GM19395 (cell line): ENCODE results near the gene PGR.
"Not testable (repeated sequence)": the region's sequence is repeated elsewhere in the genome, so short reads cannot be mapped to it uniquely, and the experiment has no call there.

Experiments used
- ATAC-seq: cut with Tn5 transposase; IDR thresholded peaks from one replicate; pipeline ENCODE4 v1.9.1; 2021; ENCODE audit warnings: mild to moderate bottlenecking, moderate library complexity; ENCODE audit not compliant: unreplicated experiment

The PGR gene

DNA sequence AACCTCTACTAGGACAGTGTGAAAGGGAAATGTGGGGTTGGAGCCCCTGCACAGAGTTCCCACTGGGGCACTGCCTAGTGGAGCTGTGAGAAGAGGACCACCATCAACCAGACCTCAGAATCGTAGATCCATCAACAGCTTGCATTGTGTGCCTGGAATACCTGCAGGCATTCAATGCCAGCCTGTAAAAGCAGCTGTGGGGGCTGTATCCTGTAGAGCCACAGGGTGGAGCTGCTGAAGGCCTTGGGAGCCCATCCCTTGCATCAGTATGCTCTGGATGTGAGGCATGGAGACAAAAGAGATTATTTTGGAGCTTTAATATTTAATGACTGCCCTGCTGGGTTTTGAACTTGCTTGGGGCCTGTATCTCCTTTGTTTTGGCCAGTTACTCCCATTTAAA, 46.3 kb downstream of the PGR start:
- ATAC-seq: no peak

DNA sequence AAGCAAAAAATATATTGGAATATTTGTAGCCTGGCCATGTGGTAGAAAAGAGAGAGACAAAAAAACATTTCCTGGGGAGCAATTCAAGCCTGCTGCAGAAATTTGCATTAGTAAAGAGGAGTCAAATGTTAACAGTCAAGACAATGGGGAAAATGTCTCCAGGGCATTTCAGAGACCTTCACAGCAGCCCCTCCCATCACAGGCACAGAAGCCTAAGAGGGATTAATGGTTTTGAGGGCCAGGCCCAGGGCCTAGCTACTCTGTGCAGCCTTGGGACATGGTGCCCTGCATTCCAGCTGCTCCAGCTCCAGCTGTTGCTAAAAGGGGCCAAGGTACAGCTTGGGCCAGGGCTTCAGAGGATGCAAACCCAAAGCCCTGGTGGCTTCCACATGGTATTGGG, 46.8 kb downstream of the PGR start:
- ATAC-seq: no peak

DNA sequence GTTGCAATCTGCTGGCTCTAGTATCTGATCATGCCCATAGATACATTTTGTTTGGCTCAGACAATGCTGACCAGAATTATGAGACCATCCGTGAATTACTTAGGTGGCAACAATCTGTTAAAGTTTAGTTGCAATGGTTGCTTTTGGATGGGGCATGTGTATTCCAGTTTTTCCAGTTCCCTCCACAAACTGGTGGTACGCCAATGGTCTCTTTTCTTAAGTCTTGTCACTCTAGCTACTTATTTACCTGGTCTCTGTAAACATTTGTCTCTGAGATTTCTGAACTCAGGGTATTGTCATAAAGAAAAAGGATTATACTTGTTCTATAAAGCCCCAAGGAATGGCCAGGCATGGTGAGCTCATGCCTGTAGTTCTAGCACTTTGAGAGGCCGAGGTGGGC, 65.9 kb downstream of the PGR start:
- no peak for ATAC-seq

DNA sequence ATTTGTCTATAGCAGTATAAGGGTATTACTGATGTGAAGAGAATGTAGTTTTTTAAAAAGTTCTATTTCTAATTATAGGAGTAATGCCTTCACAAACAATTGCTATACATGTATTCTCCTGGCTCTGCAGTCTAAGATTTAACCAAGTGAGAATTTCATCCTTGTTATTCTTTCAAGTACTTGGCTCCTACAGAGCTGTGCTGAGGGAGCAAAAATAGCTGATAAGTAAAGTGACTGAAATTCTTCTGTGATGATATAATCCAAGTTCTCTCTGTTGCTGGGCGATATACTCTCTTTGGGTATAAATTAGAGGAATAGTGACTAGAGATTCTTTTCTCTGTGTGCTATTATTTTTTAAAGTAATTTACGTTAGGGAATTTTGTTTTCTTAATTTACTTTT, 68.0 kb downstream of the PGR start:
- no peak for ATAC-seq

DNA sequence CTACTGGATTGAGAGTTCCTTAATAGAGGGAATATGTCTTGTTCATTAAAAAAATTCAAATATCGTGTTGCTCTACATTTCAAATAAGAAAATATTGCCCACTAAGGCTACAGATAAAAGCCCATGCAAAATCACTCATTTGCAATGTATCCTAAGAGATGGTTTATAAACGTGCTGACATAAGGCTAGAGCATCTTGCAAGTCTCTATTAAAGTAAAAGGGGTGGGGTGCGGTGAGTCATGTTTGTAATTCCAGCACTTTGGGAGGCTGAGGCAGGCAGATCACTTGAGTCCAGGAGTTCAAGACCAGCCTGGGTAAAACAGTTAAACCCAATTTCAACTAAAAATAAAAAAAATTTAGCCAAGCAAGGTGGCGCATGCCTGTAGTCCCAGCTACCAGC, 70.3 kb downstream of the PGR start:
- ATAC-seq: no peak

DNA sequence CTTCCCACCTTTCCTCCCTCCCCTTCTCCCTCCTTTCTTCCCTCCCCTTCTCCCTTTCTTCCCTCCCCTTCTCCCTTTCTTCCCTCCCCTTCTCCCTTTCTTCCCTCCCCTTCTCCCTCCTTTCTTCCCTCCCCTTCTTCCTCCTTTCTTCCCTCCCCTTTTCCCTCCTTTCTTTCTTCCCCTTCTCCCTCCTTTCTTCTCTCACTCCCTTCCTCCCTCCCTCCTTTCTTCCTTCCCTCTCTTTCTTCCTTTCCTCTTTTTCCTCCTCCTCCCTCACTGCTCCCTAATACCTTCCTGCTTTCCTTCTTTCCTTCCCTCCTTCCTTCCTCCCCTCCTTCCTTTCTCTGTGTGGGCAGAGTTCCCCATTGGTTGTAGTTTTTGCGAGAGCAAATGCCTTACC, 76.1 kb downstream of the PGR start:
- ATAC-seq: no peak

DNA sequence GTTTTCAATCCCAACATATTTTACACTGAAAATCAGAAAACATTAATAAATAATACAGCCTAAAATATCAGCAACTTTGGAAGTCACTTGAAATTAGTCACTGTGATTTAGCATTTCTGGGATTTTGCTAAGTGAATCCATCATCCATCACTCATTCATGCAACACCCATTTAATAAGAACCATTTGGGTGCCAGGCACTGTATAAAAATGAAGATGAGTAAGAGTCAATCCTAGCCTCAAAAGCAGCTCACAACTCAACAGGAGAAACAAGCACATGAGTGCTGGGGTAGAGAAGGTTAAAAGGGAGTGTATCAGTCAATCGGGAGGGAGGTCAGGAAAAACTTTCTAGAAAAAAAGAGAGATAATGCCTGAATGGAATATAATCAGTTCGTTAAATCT, 77.9 kb downstream of the PGR start:
- no peak for ATAC-seq

DNA sequence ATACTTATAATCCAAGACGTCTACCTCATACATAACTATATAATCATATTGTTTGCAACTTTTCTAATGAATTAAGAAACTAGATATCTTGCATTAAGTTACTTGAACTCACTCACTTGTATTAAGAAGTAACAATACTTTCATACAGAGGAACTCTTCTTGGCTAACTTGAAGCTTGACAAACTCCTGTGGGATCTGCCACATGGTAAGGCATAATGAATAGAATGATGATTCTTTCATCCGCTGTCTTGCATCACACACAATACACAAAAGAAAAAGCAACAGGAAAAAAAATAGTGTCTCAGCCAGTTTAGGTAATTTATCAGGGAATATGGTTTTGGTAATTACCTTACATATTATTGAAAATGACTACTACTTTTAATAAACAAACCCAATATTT, 79.8 kb downstream of the PGR start:
- no peak for ATAC-seq

DNA sequence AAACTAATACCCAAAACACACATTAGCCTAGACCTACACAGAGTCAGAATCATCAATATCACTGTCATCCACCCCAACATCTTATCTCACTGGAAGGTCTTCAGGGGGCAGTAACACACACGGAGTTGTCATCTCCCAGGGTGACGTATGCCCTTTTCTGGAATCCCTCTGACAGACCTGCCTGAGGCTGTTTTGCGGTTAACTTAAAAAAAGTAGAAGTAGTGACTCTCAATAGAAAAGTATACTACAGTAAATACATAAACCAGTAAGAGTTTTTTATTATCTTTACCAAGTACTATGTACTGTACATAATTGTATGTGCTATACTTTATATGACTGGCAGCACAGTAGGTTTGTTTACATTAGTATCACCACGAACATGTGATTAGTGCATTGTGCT, 80.5 kb downstream of the PGR start:
- no peak for ATAC-seq

DNA sequence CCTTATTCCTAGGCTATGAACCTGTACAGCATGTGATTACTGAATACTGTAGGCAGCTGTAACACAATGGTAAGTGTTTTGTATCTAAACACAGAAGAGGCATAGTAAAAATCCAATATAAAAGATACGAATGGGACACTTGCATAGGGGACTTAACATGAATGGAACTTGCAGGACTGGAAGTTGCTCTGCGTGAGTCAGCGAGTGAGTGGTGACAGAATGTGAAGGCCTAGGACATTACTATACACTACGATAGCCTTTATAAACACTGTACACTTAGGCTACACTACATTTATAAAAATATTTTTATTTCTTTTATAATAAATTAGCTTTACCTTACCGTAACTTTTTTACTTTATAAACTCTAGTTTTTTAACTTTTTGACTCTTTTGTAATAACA, 81.1 kb downstream of the PGR start:
- no peak for ATAC-seq

DNA sequence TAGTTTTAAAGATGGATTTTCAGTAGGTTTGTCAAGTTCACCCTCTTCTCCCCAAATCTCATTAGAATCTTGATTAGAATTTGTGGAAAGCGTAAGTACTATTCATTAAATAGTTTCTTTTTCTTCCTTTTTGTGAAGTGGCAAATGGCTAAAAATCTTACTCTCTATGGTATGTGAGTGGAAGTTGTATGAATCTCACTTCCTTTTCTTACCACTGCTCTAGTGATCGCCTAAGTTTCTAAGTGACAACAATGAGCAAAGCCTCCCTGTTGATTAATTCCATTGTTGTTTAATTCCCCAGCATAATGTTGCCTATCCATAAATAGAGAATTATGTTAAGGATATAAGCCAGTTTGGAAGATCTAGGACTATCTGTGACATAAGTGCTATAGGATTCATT, 82.7 kb downstream of the PGR start:
- no peak for ATAC-seq

DNA sequence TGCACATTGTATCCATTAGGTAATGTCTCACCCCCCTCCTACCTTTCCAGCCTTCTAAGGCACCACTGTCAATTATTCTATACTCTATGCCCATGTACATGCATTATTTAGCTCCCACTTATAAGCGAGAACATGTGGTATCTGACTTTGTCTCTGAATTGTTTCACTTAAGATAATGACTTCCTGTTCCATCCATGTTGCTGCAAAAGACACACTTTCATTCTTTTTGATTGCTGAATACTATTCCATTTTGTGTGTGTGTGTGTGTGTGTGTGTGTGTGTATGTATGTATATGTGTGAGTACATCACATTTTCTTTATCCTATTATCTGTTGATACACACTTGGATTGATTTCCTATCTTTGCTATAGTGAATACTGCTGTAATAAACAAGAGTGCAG, 84.2 kb downstream of the PGR start:
- ATAC-seq: no peak

DNA sequence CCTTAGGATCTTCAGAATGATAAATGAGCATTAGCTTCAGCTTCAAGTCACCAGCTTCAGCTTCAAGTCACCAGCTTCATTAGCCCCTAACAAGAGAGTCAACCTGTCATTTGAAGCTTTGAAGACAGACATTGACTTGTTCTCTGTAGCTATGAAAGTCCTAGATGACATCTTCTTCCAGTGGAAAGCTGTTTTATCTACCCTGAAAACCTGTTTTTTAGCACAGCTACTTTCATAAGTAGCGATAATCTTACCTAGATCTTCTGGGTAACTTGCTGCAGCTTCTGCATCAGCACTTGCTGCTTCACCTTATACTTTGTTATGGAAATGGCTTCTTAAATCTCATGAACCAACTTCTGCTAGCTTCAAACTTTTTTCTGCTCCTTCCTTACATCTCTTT, 85.7 kb downstream of the PGR start:
- ATAC-seq: no peak

DNA sequence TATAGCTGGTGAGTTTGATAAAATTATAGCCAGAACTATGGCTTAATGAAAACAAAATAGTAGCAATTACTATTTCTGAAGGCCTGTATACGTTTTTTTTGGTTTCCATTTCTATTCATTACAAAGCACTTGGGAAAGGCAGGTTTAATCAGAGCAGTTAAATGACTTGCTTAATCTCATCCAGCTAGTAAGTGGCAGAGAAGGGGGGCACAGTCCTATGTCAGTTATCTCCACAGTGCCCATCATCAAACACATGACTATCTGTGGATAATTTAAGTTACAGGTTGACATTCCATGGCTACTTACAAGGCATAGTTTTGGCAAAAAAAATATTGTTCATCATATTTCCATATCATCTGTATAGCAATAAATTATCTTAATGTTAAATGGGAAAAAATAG, 93.7 kb downstream of the PGR start:
- no peak for ATAC-seq

DNA sequence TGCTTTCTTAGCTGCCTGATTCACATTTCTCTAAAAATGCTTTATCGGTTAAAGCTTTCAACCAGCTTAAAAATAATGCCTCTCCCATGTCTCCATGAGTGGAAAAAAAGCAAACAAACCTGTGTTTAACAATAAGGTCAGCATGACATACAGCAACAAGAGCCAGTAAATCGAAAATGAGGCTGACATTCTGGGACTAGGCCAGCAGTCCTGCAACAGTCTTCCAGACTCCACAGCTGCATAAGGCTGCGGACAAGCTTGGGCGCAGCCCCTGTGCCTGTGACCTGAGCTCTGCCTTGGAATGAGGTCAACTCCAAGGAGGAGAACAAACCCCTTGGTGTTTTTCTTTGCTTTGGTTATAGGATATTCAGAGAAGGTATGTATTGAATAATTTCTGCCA, 95.5 kb downstream of the PGR start:
- ATAC-seq: no peak

DNA sequence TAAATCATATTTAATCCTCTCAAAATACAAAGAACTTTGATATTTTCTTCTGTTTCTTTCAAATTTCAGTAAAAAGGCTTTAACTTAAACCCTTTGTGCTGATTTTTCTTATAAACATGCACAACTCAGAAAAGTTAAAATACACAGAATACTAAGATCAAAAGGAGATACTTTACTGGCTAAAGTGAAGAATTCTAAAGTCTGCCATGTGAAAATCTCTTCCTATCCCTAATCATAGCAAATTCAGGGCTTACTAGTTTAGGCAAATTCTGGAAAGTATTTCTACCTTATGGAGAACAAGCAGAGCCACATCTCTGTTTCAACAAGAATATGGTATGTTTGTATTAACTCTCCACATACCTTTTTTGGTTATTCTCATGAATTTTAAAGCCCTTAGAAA, 96.6 kb downstream of the PGR start:
- ATAC-seq: no peak

DNA sequence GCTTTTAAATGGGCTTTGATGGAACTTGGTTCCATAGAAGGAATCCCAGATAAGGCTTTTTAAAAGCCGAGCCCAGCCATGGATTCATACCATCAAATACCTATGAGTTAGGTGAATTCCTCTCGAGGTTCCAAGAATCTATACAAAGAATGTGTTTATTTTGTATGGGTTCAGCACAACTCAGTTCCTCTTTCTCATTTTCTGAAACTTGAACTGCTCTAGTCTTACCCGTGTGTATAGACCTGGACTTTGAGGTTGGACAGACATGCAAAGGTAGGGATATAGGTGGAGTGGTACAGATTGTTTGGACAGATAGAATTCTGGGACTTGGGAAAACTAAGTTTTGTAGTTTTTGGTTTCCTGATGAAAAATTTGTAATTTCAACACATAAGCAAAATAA, 97.9 kb downstream of the PGR start:
- no peak for ATAC-seq

DNA sequence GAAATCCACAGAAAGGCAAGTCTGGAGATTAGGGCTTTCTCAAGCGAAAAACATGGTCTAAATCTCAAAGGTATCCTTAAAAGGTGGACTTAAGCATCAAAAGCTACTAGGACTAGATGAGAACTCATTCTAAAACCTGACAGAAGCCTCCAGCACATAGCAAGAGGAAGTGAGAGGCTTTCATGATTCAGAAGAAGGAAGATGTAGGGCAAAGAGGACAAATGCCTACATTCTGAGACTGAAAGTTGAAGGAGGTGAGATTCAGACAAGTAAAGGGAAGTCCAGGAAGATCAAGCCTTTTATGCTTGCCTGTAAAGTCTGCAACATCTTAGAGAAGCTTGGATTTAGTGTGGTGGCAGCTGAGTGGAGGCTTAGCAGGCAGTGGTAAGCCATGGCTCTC, 98.9 kb downstream of the PGR start:
- peak; percentile 72 for ATAC-seq

DNA sequence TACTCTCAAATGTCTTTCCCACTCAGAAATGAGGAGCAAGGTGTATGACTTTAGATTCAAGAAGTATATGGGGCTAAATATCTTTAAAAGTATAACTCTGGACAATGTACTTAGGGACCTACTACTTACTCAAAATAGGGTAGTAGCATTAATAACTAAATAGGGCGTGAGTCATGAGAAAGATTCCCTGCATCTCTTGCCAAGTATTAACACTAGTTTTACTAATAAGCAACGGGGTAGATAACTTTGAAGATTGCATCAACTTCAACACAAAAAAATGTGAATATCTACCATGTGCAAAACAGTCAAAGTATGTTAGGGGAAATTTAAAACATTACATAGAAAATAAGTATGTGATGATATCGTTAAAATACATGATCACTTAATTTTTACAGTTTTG, 99.6 kb downstream of the PGR start:
- no peak for ATAC-seq

DNA sequence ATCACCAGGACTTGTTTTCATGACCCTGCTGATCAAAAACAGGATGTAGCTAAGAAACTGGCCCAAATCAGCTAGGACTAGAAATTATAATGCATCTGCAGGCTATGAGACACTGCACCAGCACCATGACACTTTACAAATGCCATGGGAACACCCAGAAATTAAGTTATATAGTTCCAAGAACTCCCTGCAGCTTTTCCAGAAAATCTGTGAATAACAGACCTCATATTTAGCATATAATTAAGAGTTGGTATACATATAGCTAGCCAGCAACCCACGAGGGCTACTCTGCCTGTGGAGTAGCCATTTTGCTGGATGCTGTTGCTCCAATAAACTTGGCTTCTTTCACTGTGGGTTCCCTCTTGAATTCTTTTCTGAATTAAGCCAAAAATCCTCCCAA, 101.0 kb downstream of the PGR start:
- no peak for ATAC-seq

DNA sequence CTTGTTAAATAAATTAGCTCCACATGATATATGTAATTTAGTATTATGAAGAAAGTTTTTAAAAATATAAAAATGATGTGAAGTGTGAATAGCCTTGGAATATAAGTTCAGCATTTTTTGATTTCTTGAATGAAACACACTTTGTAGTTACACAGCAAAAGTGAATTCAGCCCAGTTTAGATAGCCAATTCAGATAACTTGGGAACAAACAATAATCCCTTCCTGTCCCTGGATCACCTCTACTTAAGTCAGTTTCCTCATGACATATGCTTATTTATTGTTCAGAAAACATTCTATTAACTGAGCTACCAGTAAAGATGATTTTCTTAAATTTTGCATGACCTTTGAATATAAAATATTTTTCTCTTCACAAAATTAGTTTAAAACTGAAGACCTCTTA, 107.4 kb downstream of the PGR start:
- ATAC-seq: no peak

DNA sequence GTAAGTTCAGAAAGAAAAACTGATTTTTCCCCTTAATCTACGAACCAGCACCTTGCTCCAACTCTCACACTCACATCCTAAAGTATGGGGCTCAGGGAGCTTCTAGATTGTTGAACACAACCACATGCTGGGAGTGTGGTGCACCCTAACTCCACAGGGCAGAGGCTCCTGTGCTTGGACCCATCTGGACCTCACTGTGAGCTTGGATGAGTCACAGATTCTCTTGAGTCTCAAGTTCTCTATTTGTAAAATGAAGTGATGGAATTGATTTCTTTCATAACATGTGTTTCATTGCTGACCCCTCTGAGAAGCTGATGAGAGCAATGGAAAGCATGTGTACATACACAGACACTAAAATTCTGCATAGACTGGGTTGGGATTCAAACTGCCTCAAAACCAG, 109.7 kb downstream of the PGR start:
- ATAC-seq: no peak

DNA sequence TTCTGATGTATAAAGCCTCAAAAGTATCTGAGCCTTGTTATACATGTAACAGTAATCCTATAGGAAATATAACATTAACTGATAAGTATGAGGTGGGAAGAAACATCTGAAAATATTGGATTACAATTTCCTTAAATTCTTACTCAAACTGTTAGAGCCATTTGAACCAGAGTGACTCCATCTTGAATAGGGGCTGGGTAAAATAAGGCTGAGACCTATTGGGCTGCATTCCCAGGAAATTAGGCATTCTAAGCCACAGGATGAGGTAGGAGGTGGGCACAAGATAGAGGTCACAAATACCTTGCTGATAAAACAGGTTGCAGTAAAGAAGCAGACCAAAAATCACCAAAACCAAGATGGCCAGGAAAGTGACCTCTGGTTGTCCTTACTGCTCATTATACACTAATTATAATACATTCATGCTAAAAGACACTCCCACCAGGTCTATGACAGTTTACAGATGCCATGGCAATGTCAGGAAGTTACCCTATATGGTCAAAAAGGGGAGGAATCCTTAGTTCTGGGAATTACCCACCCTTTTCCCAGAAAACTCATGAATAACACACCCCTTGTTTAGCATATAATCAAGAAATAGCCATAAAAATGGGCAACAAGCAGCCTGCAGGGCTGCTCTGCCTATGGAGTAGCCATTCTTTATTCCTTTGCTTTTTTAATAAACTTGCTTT, 114.9 kb downstream of the PGR start:
- ATAC-seq: no peak

DNA sequence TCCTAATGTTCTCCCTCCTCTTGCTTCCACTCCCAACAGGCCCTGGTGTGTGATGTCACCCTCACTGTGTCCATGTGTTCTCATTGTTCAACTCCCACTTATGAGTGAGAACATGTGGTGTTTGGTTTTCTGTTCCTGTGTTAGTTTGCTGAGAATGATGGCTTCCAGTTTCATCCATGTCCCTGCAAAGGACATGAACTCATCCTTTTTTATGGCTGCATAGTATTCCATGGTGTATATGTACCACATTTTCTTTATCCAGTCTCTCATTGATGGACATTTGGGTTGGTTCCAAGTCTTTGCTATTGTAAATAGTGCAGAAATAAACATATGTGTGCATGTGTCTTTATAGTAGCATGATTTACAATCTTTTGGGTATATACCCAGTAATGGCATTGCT, 115.9 kb downstream of the PGR start:
- ATAC-seq: not testable (repeated sequence)
